ENCODE results near the gene SLC38A7.
"Not testable (repeated sequence)": the region's sequence is repeated elsewhere in the genome, so short reads cannot be mapped to it uniquely, and the experiment has no call there.

The SLC38A7 gene

GRCh38 chr16:58639836-58640235 is 44.7 kb downstream of the SLC38A7 start:
- H3K79me2 ChIP-seq (ENCODE audit: control insufficient read depth, low read length) = no peaks in the 10 kb centered on the region
- H3K9me3 ChIP-seq (ENCODE audit: control insufficient read depth, insufficient read depth, low read length) = no peaks in the 10 kb centered on the region
- no peaks in the 10 kb centered on the region for H3F3A ChIP-seq (ENCODE audit: control insufficient read depth, insufficient read depth)

DNA sequence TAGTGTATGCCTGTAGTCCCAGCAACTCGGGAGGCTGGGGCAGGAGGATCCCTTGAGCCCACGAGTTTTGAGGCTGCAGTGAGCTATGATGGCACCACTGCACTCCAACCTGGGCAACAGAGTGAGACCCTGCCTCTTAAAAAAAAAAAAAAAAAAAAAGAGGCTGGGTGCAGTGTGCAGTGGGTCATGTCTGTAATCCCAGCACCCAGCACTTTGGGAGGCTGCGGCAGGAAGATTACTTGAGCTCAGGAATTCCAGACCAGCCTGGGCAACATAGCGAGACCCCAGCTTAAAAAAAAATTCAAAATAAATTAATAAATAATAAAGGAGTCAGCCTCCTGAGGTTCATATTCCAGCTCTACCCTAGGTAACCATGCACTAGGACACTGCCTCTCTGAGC is 45.3 kb downstream of the SLC38A7 start:
- Histone ChIP-seq H3K4me2 (ENCODE audit: low read length) (no peak overlapping the region), H3K4me3 (ENCODE audit: low read length) (no peak overlapping the region), H3K9me3 (ENCODE audit: control insufficient read depth, insufficient read depth, low read length) (no peaks in the 10 kb centered on the region), H3K27ac (ENCODE audit: low read depth, low read length) (no peak overlapping the region), H3K36me3 (ENCODE audit: control insufficient read depth, low read length) (no peaks in the 10 kb centered on the region), H3K9me2 (replicated peaks; ENCODE audit: control insufficient read depth, low read length) (no peaks in the 10 kb centered on the region), H3F3A (ENCODE audit: control insufficient read depth, insufficient read depth) (no peaks in the 10 kb centered on the region), H3K27me3 (ENCODE audit: control insufficient read depth, low read length) (no peaks in the 10 kb centered on the region), H3K79me2 (ENCODE audit: control insufficient read depth, low read length) (no peaks in the 10 kb centered on the region), H4K20me1 (ENCODE audit: control insufficient read depth, insufficient read depth, low read depth, low read length) (no peaks in the 10 kb centered on the region), H3K4me1 (ENCODE audit: control insufficient read depth, low read length) (no peaks in the 10 kb centered on the region)
- TF ChIP-seq, protein P1, sequence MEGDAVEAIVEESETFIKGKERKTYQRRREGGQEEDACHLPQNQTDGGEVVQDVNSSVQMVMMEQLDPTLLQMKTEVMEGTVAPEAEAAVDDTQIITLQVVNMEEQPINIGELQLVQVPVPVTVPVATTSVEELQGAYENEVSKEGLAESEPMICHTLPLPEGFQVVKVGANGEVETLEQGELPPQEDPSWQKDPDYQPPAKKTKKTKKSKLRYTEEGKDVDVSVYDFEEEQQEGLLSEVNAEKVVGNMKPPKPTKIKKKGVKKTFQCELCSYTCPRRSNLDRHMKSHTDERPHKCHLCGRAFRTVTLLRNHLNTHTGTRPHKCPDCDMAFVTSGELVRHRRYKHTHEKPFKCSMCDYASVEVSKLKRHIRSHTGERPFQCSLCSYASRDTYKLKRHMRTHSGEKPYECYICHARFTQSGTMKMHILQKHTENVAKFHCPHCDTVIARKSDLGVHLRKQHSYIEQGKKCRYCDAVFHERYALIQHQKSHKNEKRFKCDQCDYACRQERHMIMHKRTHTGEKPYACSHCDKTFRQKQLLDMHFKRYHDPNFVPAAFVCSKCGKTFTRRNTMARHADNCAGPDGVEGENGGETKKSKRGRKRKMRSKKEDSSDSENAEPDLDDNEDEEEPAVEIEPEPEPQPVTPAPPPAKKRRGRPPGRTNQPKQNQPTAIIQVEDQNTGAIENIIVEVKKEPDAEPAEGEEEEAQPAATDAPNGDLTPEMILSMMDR (IDR thresholded peaks at IDR 0.05; ENCODE audit: low read depth, low read length, poor library complexity, severe bottlenecking) = no peak
- no peak for TF ChIP-seq EZH2phosphoT487 (IDR thresholded peaks at IDR 0.05; ENCODE audit: borderline replicate concordance, low read length)

More at GRCh38 chr16:58639836-58640235, 44.7 kb downstream of the SLC38A7 start:
- Histone ChIP-seq H3K4me2 (ENCODE audit: low read length) (no peak overlapping the region), H3K4me3 (ENCODE audit: low read length) (no peak overlapping the region), H3K4me1 (ENCODE audit: control insufficient read depth, low read length) (no peaks in the 10 kb centered on the region), H3K27ac (ENCODE audit: low read depth, low read length) (no peak overlapping the region), H3K9me2 (replicated peaks; ENCODE audit: control insufficient read depth, low read length) (no peaks in the 10 kb centered on the region), H4K20me1 (ENCODE audit: control insufficient read depth, insufficient read depth, low read depth, low read length) (no peaks in the 10 kb centered on the region), H3K36me3 (ENCODE audit: control insufficient read depth, low read length) (no peaks in the 10 kb centered on the region), H3K27me3 (ENCODE audit: control insufficient read depth, low read length) (no peaks in the 10 kb centered on the region)
- no peak for TF ChIP-seq EZH2phosphoT487 (IDR thresholded peaks at IDR 0.05; ENCODE audit: borderline replicate concordance, low read length)
- TF ChIP-seq, protein P1 (IDR thresholded peaks at IDR 0.05; ENCODE audit: low read depth, low read length, poor library complexity, severe bottlenecking) = no peak

DNA sequence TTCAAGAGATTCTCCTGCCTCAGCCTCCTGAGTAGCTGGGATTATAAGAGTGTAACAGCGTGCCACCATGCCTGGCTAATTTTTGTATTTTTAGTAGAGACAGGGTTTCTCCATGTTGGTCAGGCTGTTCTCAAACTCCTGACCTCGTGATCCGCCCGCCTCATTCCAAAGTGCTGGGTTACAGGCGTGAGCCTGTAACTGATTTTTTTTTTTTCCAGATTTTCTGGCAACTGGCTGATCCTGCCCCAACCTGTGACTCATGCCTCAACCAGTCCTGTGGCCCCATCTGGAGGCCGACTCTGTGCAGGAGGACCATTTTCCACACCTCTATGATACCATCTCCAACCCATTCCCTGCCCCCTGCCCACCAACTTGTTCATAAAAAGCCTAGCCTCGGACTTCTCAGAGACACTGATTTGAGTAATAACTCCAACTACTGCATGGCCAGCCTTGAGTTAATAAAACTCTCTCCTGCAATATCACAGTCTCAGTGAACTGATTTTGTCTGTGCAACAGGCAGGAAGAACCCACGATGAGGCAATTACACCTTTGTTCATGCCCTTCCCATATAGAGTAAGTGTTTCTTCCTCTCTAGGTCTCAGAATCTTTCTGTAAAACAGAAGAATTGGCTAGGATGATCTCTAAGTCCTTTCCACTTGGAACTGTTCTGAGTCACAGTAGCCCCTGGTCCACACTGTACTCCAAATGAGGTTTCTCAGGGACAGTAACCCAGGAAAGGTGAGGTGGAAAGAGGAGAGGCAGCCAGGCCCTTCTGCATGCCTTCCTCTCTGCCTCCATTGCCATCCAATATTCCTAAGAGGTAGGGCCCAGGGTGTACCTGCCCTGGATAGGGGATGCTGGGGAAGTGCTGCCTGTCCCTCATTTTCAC is 46.2 kb downstream of the SLC38A7 start:
- Histone ChIP-seq H3K79me2 (ENCODE audit: control insufficient read depth, low read length) (no peaks in the 10 kb centered on the region), H3K9me2 (replicated peaks; ENCODE audit: control insufficient read depth, low read length) (no peaks in the 10 kb centered on the region), H3K4me2 (ENCODE audit: low read length) (no peak overlapping the region), H3K27me3 (ENCODE audit: control insufficient read depth, low read length) (no peaks in the 10 kb centered on the region), H3K4me1 (ENCODE audit: control insufficient read depth, low read length) (no peaks in the 10 kb centered on the region), H3K36me3 (ENCODE audit: control insufficient read depth, low read length) (no peaks in the 10 kb centered on the region), H4K20me1 (ENCODE audit: control insufficient read depth, insufficient read depth, low read depth, low read length) (no peaks in the 10 kb centered on the region), H3F3A (ENCODE audit: control insufficient read depth, insufficient read depth) (no peaks in the 10 kb centered on the region), H3K9me3 (ENCODE audit: control insufficient read depth, insufficient read depth, low read length) (no peaks in the 10 kb centered on the region), H3K27ac (ENCODE audit: low read depth, low read length) (no peak overlapping the region), H3K4me3 (ENCODE audit: low read length) (no peak overlapping the region)
- no peak for TF ChIP-seq EZH2phosphoT487 (IDR thresholded peaks at IDR 0.05; ENCODE audit: borderline replicate concordance, low read length)
- TF ChIP-seq, protein P1 (IDR thresholded peaks at IDR 0.05; ENCODE audit: low read depth, low read length, poor library complexity, severe bottlenecking) = no peak

DNA sequence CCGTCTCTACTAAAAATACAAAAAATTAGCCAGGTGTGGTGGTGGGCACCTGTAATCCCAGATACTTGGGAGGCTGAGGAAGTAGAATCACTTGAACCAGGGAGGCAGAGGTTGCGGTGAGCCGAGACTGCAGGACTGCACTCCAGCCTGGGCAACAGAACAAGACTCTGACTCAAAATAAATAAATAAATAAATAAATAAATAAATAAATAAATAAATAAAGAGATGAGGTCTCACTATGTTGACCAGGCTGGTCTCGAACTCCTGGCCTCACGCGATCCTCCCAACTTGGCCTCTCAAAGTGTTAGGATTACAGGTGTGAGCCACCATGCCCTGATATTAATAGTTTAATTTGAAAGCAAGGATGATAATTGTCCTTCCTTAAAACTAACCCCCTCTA is 47.5 kb downstream of the SLC38A7 start:
- not testable (repeated sequence) for H3K9me3 ChIP-seq (ENCODE audit: control insufficient read depth, insufficient read depth, low read length); H3K27ac ChIP-seq (ENCODE audit: low read depth, low read length); H3K36me3 ChIP-seq (ENCODE audit: control insufficient read depth, low read length); H3K27me3 ChIP-seq (ENCODE audit: control insufficient read depth, low read length); H3K9me2 ChIP-seq (replicated peaks; ENCODE audit: control insufficient read depth, low read length); H4K20me1 ChIP-seq (ENCODE audit: control insufficient read depth, insufficient read depth, low read depth, low read length); H3K4me2 ChIP-seq (ENCODE audit: low read length); H3K4me3 ChIP-seq (ENCODE audit: low read length); H3K79me2 ChIP-seq (ENCODE audit: control insufficient read depth, low read length); H3K4me1 ChIP-seq (ENCODE audit: control insufficient read depth, low read length); H3F3A ChIP-seq (ENCODE audit: control insufficient read depth, insufficient read depth)
